Hepatocyte (in vitro differentiated cells): Measurements from ENCODE around the gene SDK1. TPM values are rescaled to one million over a fixed set of nuclear protein-coding genes. Genes with fewer than 3 reads are reported as not detected.
"Not testable (repeated sequence)": the region's sequence is repeated elsewhere in the genome, so short reads cannot be mapped to it uniquely, and the experiment has no call there.

Experiments
- DNase-seq: peaks from one replicate; pipeline ENCODE4 v3.0.0-alpha.2; 2016; ENCODE audit warnings: low spot score
- H2AFZ ChIP-seq: fragments of 200-600 bp; sonication (generic); 2 replicates; pipeline ENCODE4 v1.6.0; 2016; ENCODE audit warnings: antibody characterized with exemption, mild to moderate bottlenecking
- H3K27ac ChIP-seq: fragments of 200-600 bp; sonication (generic); 2 replicates; pipeline ENCODE4 v1.5.1; 2016; ENCODE audit warnings: mild to moderate bottlenecking
- H3K27me3 ChIP-seq: fragments of 200-600 bp; sonication (generic); 2 replicates; pipeline ENCODE4 v1.6.1; 2016
- H3K36me3 ChIP-seq: fragments of 200-600 bp; sonication (generic); replicated peaks from 2 replicates; pipeline ENCODE4 v1.5.1; 2016; ENCODE audit warnings: low read depth; ENCODE audit not compliant: insufficient read depth
- H3K4me1 ChIP-seq: fragments of 200-600 bp; sonication (generic); 2 replicates; pipeline ENCODE4 v1.5.1; 2016; ENCODE audit warnings: mild to moderate bottlenecking, moderate library complexity; ENCODE audit not compliant: insufficient read depth
- H3K4me2 ChIP-seq: fragments of 200-600 bp; sonication (generic); 2 replicates; pipeline ENCODE4 v1.6.0; 2016
- H3K4me3 ChIP-seq: fragments of 200-600 bp; sonication (generic); 2 replicates; pipeline ENCODE4 v1.5.1; 2016; ENCODE audit warnings: mild to moderate bottlenecking
- H3K79me2 ChIP-seq: fragments of 200-600 bp; sonication (generic); 2 replicates; pipeline ENCODE4 v1.6.0; 2017; ENCODE audit warnings: mild to moderate bottlenecking
- H3K9me2 ChIP-seq: fragments of 200-600 bp; sonication (generic); replicated peaks from 2 replicates; pipeline ENCODE4 v1.6.0; 2017; ENCODE audit warnings: mild to moderate bottlenecking; ENCODE audit not compliant: insufficient read depth
- H3K9me3 ChIP-seq: fragments of 200-600 bp; sonication (generic); 2 replicates; pipeline ENCODE4 v1.5.1; 2016; ENCODE audit warnings: low read depth, mild to moderate bottlenecking
- H4K20me1 ChIP-seq: fragments of 200-600 bp; sonication (generic); 2 replicates; pipeline ENCODE4 v1.6.0; 2016; ENCODE audit warnings: mild to moderate bottlenecking; ENCODE audit not compliant: insufficient read depth, poor library complexity, severe bottlenecking
- CTCF ChIP-seq: fragments of 200-600 bp; sonication (generic); IDR thresholded peaks from 2 replicates; pipeline ENCODE4 v1.5.1; 2016; ENCODE audit warnings: antibody characterized with exemption, mild to moderate bottlenecking; ENCODE audit not compliant: poor library complexity
- EZH2 ChIP-seq: fragments of 200-600 bp; sonication (generic); IDR thresholded peaks from 2 replicates; pipeline ENCODE4 v1.6.1; 2016; ENCODE audit warnings: antibody characterized with exemption, mild to moderate bottlenecking, borderline replicate concordance
- EZH2phosphoT487 ChIP-seq: fragments of 200-600 bp; sonication (generic); IDR thresholded peaks from one replicate; pipeline ENCODE4 v1.6.1; 2018; ENCODE audit warnings: antibody characterized with exemption, mild to moderate bottlenecking, low read depth, moderate library complexity; ENCODE audit not compliant: unreplicated experiment, severe bottlenecking
- WGBS: methylation state at CpG from one replicate; pipeline ENCODE4 v1.1.6; 2016; ENCODE audit warnings: low lambda C conversion rate; ENCODE audit errors: missing lambda C conversion rate; 5-methylcytosine and 5-hydroxymethylcytosine counted together
- polyA plus RNA-seq: library from polyadenylated mRNA; unstranded; fragments of >200 nt; fragmentation: Nextera tagmentation; extraction: Ambion mirVana; gene quantifications from 2 replicates; pipeline ENCODE4 v1.2.1, GENCODE V29; 2016
- total RNA-seq: library from RNA; depleted of rRNA; stranded (reverse); fragments of >200 nt; gene quantifications from 2 replicates; pipeline ENCODE4 v1.2.3, GENCODE V29; 2014

SDK1 gene
- total and polyA plus RNA-seq, 2 experiments from 2014 or later: 4.3 to 10.0 TPM

GRCh38 chr7:4307316-4308204 is 1006.5 kb downstream of the SDK1 start:
- Histone ChIP-seq H3K4me1 (no peaks in the 10 kb centered on the region), H3K9me3 (no peaks in the 10 kb centered on the region), H3K36me3 (no peaks in the 10 kb centered on the region), H2AFZ (no peak overlapping the region), H3K79me2 (no peaks in the 10 kb centered on the region), H3K4me2 (no peak overlapping the region), H3K9me2 (no peaks in the 10 kb centered on the region), H4K20me1 (no peaks in the 10 kb centered on the region), H3K4me3 (no peak overlapping the region), H3K27ac (no peak overlapping the region), H3K27me3 (no peaks in the 10 kb centered on the region)
- DNase-seq: no peak
- TF ChIP-seq CTCF: no peak
- TF ChIP-seq EZH2: no peak
- TF ChIP-seq EZH2phosphoT487: no peak
- 73% methylated on average over 28 of the region's 28 CpGs for WGBS

- Histone ChIP-seq H3K9me2 (no peaks in the 10 kb centered on the region), H3K79me2 (no peaks in the 10 kb centered on the region), H4K20me1 (no peaks in the 10 kb centered on the region), H3K4me1 (no peaks in the 10 kb centered on the region), H3K27me3 (no peaks in the 10 kb centered on the region), H2AFZ (no peak overlapping the region), H3K4me2 (no peak overlapping the region), H3K27ac (no peak overlapping the region), H3K4me3 (no peak overlapping the region), H3K9me3 (no peaks in the 10 kb centered on the region), H3K36me3 (no peaks in the 10 kb centered on the region)
- TF ChIP-seq EZH2phosphoT487 (no peak), CTCF (no peak), EZH2 (no peak)
- DNase-seq: no peak
- 94% methylated on average over 22 of the region's 22 CpGs for WGBS
These were observed 1007.1 kb downstream of the SDK1 start for GRCh38 chr7:4308205-4308590.

GRCh38 chr7:4313911-4314310 is 1012.9 kb downstream of the SDK1 start:
- not testable (repeated sequence) for H4K20me1 ChIP-seq, H3K4me1 ChIP-seq, H3K9me3 ChIP-seq, H3K36me3 ChIP-seq, H2AFZ ChIP-seq, DNase-seq, H3K27ac ChIP-seq, H3K4me2 ChIP-seq, H3K4me3 ChIP-seq, H3K9me2 ChIP-seq, H3K27me3 ChIP-seq, H3K79me2 ChIP-seq
- WGBS: 94% methylated on average over 22 of the region's 29 CpGs

GRCh38 chr7:4314316-4314715 is 1013.3 kb downstream of the SDK1 start:
- not testable (repeated sequence) for DNase-seq, H3K4me2 ChIP-seq, H3K36me3 ChIP-seq, H3K79me2 ChIP-seq, H3K9me2 ChIP-seq, H4K20me1 ChIP-seq, H3K27me3 ChIP-seq, H3K9me3 ChIP-seq, H3K4me3 ChIP-seq, H2AFZ ChIP-seq, H3K27ac ChIP-seq, H3K4me1 ChIP-seq
- WGBS: 94% methylated on average over 15 of the region's 16 CpGs
